Astrocyte (in vitro differentiated cells and primary cell): ENCODE measurements around the gene IRF1. TPM values are rescaled to one million over a fixed set of nuclear protein-coding genes. Genes with fewer than 3 reads are reported as not detected.
"Not testable (repeated sequence)": the region's sequence is repeated elsewhere in the genome, so short reads cannot be mapped to it uniquely, and the experiment has no call there.

Experiments
- DNase-seq: peaks from one replicate; pipeline ENCODE4 v3.0.0-alpha.2; 2010; ENCODE audit warnings: low read depth
- FAIRE-seq: peaks from 2 replicates; lab custom pipeline; 2011; peaks lifted over from hg19 to GRCh38; lab: Jason Lieb, UNC
- H2AFZ ChIP-seq: 2 replicates; pipeline ENCODE4 v1.6.0; 2012; ENCODE audit warnings: low read depth, low read length, inconsistent platforms
- H3K27ac ChIP-seq: 2 replicates; pipeline ENCODE4 v1.5.1; 2011; ENCODE audit warnings: low read depth, low read length, inconsistent platforms
- H3K27me3 ChIP-seq: 2 replicates; pipeline ENCODE4 v1.6.0; 2011; ENCODE audit warnings: low read length, inconsistent platforms; ENCODE audit not compliant: insufficient read depth
- H3K36me3 ChIP-seq: 2 replicates; pipeline ENCODE4 v1.5.1; 2011; ENCODE audit warnings: low read length, inconsistent platforms; ENCODE audit not compliant: insufficient read depth
- H3K4me1 ChIP-seq: 2 replicates; pipeline ENCODE4 v1.5.1; 2011; ENCODE audit warnings: low read length, inconsistent platforms; ENCODE audit not compliant: insufficient read depth
- H3K4me2 ChIP-seq: 2 replicates; pipeline ENCODE4 v1.6.0; 2012; ENCODE audit warnings: low read length, inconsistent platforms
- H3K4me3 ChIP-seq: 2 replicates; pipeline ENCODE4 v1.5.1; 2011; ENCODE audit warnings: low read depth, mild to moderate bottlenecking, low read length, inconsistent platforms; ENCODE audit not compliant: insufficient read depth
- H3K79me2 ChIP-seq: 2 replicates; pipeline ENCODE4 v1.6.0; 2012; ENCODE audit warnings: mild to moderate bottlenecking, low read length, inconsistent platforms; ENCODE audit not compliant: insufficient read depth
- H3K9ac ChIP-seq: 2 replicates; pipeline ENCODE4 v1.6.0; 2012; ENCODE audit warnings: mild to moderate bottlenecking, low read length, inconsistent platforms
- H3K9me3 ChIP-seq: 2 replicates; pipeline ENCODE4 v1.5.1; 2012; ENCODE audit warnings: low read depth, mild to moderate bottlenecking, low read length, inconsistent platforms; ENCODE audit not compliant: insufficient read depth
- H4K20me1 ChIP-seq: 2 replicates; pipeline ENCODE4 v1.6.0; 2012; ENCODE audit warnings: low read length, inconsistent platforms; ENCODE audit not compliant: insufficient read depth
- H3K27ac Mint-ChIP-seq: one replicate; pipeline ENCODE4 v1.8.0; 2021; ENCODE audit warnings: mild to moderate bottlenecking, mixed read lengths; ENCODE audit not compliant: unreplicated experiment
- H3K27me3 Mint-ChIP-seq: one replicate; pipeline ENCODE4 v1.8.0; 2021; ENCODE audit warnings: low read depth, mixed read lengths; ENCODE audit not compliant: unreplicated experiment
- H3K36me3 Mint-ChIP-seq: one replicate; pipeline ENCODE4 v1.8.0; 2021; ENCODE audit warnings: low read depth, mixed read lengths; ENCODE audit not compliant: unreplicated experiment
- H3K4me1 Mint-ChIP-seq: one replicate; pipeline ENCODE4 v1.8.0; 2021; ENCODE audit warnings: low read depth, mixed read lengths; ENCODE audit not compliant: unreplicated experiment
- H3K4me3 Mint-ChIP-seq: one replicate; pipeline ENCODE4 v1.8.0; 2021; ENCODE audit warnings: mild to moderate bottlenecking, moderate library complexity, mixed read lengths; ENCODE audit not compliant: unreplicated experiment
- H3K9me3 Mint-ChIP-seq: one replicate; pipeline ENCODE4 v1.8.0; 2021; ENCODE audit warnings: mild to moderate bottlenecking, mixed read lengths; ENCODE audit not compliant: unreplicated experiment
- CTCF ChIP-seq: IDR thresholded peaks from 2 replicates; pipeline ENCODE4 v1.5.1; 2011; ENCODE audit warnings: low read depth, mild to moderate bottlenecking, inconsistent platforms, low read length, moderate library complexity; ENCODE audit not compliant: insufficient read depth
- EZH2 ChIP-seq: IDR thresholded peaks from 2 replicates; pipeline ENCODE4 v1.6.1; 2012; ENCODE audit warnings: mild to moderate bottlenecking, low read length, inconsistent platforms; ENCODE audit not compliant: insufficient read depth
- total RNA-seq: library from RNA; stranded (reverse); gene quantifications from 2 replicates; pipeline ENCODE4 v1.2.1, GENCODE V29; 2021

IRF1 gene
- total RNA-seq, 1 donor from 2014 or later, result 39.7 TPM

- Mint-ChIP-seq H3K36me3 (peaks cover 47% of the 10 kb centered on the region), H3K4me3 (peak overlapping the region; percentile 62), H3K4me1 (peaks cover 21% of the 10 kb centered on the region), H3K27me3 (no peaks in the 10 kb centered on the region), H3K27ac (no peak overlapping the region), H3K9me3 (no peaks in the 10 kb centered on the region)
- no peak for FAIRE-seq
- Histone ChIP-seq H3K27ac (no peak overlapping the region), H4K20me1 (peaks cover 59% of the 10 kb centered on the region), H3K4me1 (peaks cover 6% of the 10 kb centered on the region), H2AFZ (no peak overlapping the region), H3K36me3 (peaks cover 27% of the 10 kb centered on the region), H3K9me3 (no peaks in the 10 kb centered on the region), H3K79me2 (peaks cover 33% of the 10 kb centered on the region), H3K4me3 (no peak overlapping the region), H3K9ac (no peak overlapping the region), H3K27me3 (no peaks in the 10 kb centered on the region), H3K4me2 (no peak overlapping the region)
- TF ChIP-seq EZH2, result no peak
- TF ChIP-seq CTCF, result no peak
- no peak for DNase-seq
Observed at GRCh38 chr5:132486318-132487094, 4.1 kb downstream of the IRF1 start.

- DNase-seq (no peak), FAIRE-seq (no peak)
- Histone ChIP-seq H3K9me3 (no peaks in the 10 kb centered on the region), H2AFZ (no peak overlapping the region), H4K20me1 (peaks cover 59% of the 10 kb centered on the region), H3K4me3 (no peak overlapping the region), H3K27me3 (no peaks in the 10 kb centered on the region), H3K36me3 (peaks cover 27% of the 10 kb centered on the region), H3K79me2 (peaks cover 33% of the 10 kb centered on the region), H3K9ac (no peak overlapping the region), H3K4me2 (no peak overlapping the region), H3K4me1 (no peaks in the 10 kb centered on the region), H3K27ac (no peak overlapping the region)
- H3K27ac Mint-ChIP-seq, result no peak overlapping the region
- H3K9me3 Mint-ChIP-seq, result no peaks in the 10 kb centered on the region
- peaks cover 50% of the 10 kb centered on the region for H3K36me3 Mint-ChIP-seq
- peaks cover 23% of the 10 kb centered on the region for H3K4me1 Mint-ChIP-seq
- H3K4me3 Mint-ChIP-seq, result peak overlapping the region; percentile 62
- TF ChIP-seq EZH2 (no peak), CTCF (no peak)
- no peaks in the 10 kb centered on the region for H3K27me3 Mint-ChIP-seq
Observed at GRCh38 chr5:132485641-132486317, 4.8 kb downstream of the IRF1 start.

GRCh38 chr5:132484876-132485640, 5.5 kb downstream of the IRF1 start:
- not testable (repeated sequence) for H3K9me3 ChIP-seq, H3K4me1 ChIP-seq, FAIRE-seq, H3K27me3 Mint-ChIP-seq, H3K27ac ChIP-seq, H3K27me3 ChIP-seq, DNase-seq, H3K4me3 Mint-ChIP-seq, H3K9ac ChIP-seq, H3K27ac Mint-ChIP-seq, H3K4me3 ChIP-seq, H2AFZ ChIP-seq, H3K4me2 ChIP-seq, H3K9me3 Mint-ChIP-seq
- peaks cover 27% of the 10 kb centered on the region for H3K36me3 ChIP-seq
- Mint-ChIP-seq H3K36me3 (peaks cover 50% of the 10 kb centered on the region), H3K4me1 (peaks cover 24% of the 10 kb centered on the region)
- H4K20me1 ChIP-seq, result peaks cover 59% of the 10 kb centered on the region
- H3K79me2 ChIP-seq, result peaks cover 32% of the 10 kb centered on the region
